Subcutaneous adipose tissue (tissue), 4 donors: ENCODE data around the gene CYP2C18. TPM values are rescaled to one million over a fixed set of nuclear protein-coding genes. Genes with fewer than 3 reads are reported as not detected.

ENCODE experiments used
- CTCF ChIP-seq: fragments of 450-650 bp; IDR thresholded peaks from one replicate; pipeline ENCODE4 v1.5.1; 2016; ENCODE audit warnings: low read depth, mild to moderate bottlenecking, control low read depth, antibody characterized with exemption, moderate library complexity
- total RNA-seq, 4 donors: library from RNA; depleted of rRNA; stranded (reverse); fragments of >200 nt; gene quantifications; one replicate each; pipeline ENCODE4 v1.1.0, GENCODE V29; 2016

The CYP2C18 gene
- total RNA-seq, 4 donors from 2014 or later, result not detected

DNA sequence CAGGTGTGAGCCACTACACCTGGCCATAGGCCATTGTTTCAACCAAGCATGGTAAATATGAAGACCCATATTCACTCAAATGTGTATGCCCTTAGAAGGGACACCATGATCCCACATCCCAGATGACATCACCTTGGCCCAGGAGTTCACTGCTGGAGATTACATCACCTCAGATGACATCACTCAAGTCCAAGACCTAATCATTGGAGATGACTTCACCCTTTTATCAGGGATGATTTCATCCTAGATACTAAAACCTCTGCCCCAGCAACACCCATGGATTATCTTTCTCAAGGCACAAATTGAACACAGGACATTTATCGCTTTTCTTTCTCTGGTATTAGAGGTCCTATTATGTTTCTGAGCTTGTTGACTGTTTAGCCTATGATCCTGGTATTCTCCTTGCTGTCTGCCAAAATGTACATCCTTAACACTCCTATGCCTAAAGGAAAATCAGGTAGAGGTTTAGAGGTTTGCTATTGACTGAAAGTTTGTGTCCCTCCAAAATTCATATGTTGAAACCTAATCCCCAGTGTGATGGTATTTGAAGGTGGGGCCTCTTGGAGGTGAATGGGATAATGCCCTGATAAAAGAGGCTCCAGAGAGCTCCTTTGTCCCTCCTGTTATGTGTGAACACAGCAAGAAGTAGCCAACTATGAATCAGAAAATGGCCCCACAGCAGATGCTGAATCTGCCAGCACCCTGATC lies 9.8 kb upstream of the CYP2C18 start:
- no peak for TF ChIP-seq CTCF

DNA sequence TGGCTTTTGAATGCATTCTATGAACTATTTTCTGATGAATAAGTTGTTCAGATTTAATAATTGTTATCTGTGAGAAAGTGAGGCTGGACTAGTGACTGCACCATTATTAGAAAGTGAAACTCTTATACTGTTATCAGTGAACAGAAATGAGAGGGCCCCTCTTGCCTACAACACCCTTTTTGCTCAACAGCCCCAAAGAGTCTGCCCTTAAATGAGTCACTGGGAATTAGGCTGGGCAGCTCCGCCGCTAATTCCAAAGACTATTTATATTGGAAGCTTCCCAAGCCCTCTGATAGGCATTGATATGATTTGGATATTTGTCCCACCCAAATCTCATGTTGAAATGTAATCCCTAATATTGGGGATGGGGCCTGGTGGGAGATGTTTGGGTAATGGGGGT lies 7.0 kb upstream of the CYP2C18 start:
- TF ChIP-seq CTCF, result no peak

DNA sequence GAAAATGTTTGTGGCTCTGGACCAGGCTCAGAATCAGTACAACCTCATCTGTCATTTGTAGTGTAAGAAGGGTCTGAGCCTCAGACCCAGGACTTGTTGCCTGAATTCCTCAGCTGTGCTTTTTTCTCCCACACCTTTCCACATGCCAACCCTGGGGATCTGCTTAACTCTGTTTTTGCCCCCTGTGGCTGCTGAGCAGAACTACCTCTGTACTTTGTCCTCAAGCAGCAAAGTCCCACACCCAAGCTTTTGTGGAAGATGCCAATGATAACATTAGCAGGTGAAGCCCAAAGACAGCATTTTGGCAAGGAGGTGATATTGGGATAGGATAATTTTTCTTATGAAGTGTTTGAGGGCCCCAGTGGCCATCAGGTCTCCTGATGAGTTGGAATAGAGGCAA lies 5.8 kb upstream of the CYP2C18 start:
- TF ChIP-seq CTCF, result no peak

DNA sequence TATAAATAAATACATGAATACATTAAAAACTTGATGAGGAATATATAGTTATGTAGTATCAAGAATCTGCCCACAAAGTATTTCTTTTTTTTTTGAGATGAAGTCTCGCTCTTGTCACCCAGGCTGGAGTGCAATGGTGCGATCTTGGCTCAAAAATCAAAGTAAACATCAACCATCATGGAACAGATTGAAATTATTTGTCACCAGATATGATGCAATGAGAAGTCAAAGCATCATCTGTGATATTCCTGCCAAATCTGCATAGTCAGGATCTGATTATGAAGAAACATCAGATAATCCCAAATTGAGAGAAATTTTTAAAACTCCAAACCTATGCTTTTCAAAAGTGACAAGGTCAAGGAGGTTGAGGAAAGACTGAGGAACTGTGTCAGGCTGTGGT lies 5.1 kb upstream of the CYP2C18 start:
- no peak for TF ChIP-seq CTCF

GRCh38 chr10:94680544-94680943 lies 3.0 kb upstream of the CYP2C18 start:
- no peak for TF ChIP-seq CTCF

- no peak for TF ChIP-seq CTCF
Measured at GRCh38 chr10:94687625-94688248, 4.2 kb downstream of the CYP2C18 start.

DNA sequence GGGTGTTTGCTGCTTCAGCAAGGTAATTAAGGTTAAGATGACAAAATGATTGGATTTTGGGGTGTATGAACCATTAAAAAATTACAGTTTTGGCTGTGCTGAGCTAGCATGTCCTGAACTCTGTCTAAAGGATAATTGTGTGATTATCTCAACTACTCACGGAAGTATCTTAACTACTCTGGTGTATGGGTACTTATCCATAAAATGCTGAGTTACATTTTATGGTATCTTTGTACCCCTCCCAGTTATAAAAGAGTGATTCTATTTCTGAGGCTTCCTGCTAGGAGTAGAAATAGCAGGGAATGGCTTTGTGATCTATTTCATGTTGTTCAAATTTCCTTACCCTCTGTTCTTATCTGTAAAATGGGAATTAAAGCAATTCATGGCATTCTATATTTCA lies 22.6 kb downstream of the CYP2C18 start:
- no peak for TF ChIP-seq CTCF
